Heart right ventricle (tissue), 16 donors: Measurements from ENCODE around the gene SLC45A3. TPM values are rescaled to one million over a fixed set of nuclear protein-coding genes. Genes with fewer than 3 reads are reported as not detected.

ENCODE experiments used
- ATAC-seq, 8 donors: fragments of 200-7000 bp; cut with Tn5 transposase; one replicate each; pipeline ENCODE4 v1.9.1; 2020; ENCODE audit warnings: mild to moderate bottlenecking in 8 of 8, moderate library complexity in 8 of 8, moderate number of reproducible peaks in 1 of 8
- DNase-seq, 2 donors: peaks; one replicate each; pipeline ENCODE4 v3.0.0-alpha.2; 2020
- H3K27ac ChIP-seq, 10 donors: fragments of 200-600 bp; sonication (generic) in 2 of 10; one replicate each; pipeline versions ENCODE4 v1.5.0 to v1.8.0; 2020 to 2022; ENCODE audit warnings: mild to moderate bottlenecking in 3 of 10
- H3K27me3 ChIP-seq, 7 donors: fragments of 200-600 bp; one replicate each; pipeline ENCODE4 v1.8.0; 2021 to 2022; ENCODE audit warnings: mild to moderate bottlenecking in 2 of 7
- H3K36me3 ChIP-seq, 9 donors: fragments of 200-600 bp; sonication (generic) in 1 of 9; one replicate each; pipeline versions ENCODE4 v1.5.0 to v1.8.0; 2020 to 2022; ENCODE audit warnings: mild to moderate bottlenecking in 2 of 9
- H3K4me1 ChIP-seq, 9 donors: fragments of 200-600 bp; sonication (generic) in 1 of 9; one replicate each; pipeline versions ENCODE4 v1.5.0 to v1.8.0; 2020 to 2022; ENCODE audit warnings: mild to moderate bottlenecking in 4 of 9
- H3K4me3 ChIP-seq, 10 donors: fragments of 200-600 bp; sonication (generic) in 2 of 10; one replicate each; pipeline versions ENCODE4 v1.5.0 to v1.8.0; 2020 to 2022; ENCODE audit warnings: mild to moderate bottlenecking in 7 of 10, moderate library complexity in 2 of 10
- H3K9me3 ChIP-seq, 11 donors: fragments of 200-600 bp in 10 of 11; sonication (generic) in 2 of 11; one replicate each; pipeline versions ENCODE4 v1.5.0 to v1.8.0; 2013 to 2022; ENCODE audit warnings: mild to moderate bottlenecking in 2 of 11, control low read depth in 1 of 11, moderate library complexity in 1 of 11
- WGBS, 2 donors: extraction: QIAGEN DNeasy Blood & Tissue Kit; methylation state at CpG; one replicate each; pipeline ENCODE4 v1.1.7; 2013; ENCODE audit warnings: inconsistent platforms in 1 of 2; 5-methylcytosine and 5-hydroxymethylcytosine counted together
- intact Hi-C, 10 donors: fragments of 100-400 bp; cut with DNase I; formaldehyde crosslinking; loops; one replicate each; pipeline versions ENCODE4 v1.11.1 to v1.14.2; 2022
- polyA plus RNA-seq, 2 donors: library from polyadenylated mRNA; stranded (reverse); fragments of 200-250 nt; gene quantifications; one replicate each; pipeline ENCODE4 v1.2.3, GENCODE V29; 2013
- total RNA-seq, 10 donors: library from RNA; stranded (reverse); fragmentation: NEBNext Ultra II Directional in 3 of 10; extraction: Animal tissue kit (Norgen Biotek cat#: 25700) in 3 of 10; gene quantifications; one replicate each; pipeline versions ENCODE4 v1.2.1 to v1.2.4, GENCODE V29; 2021 to 2023
- TF ChIP-seq, protein P1 (sequence below), 9 donors: fragments of 200-600 bp; sonication (generic) in 2 of 9; IDR thresholded peaks; one replicate each; pipeline versions ENCODE4 v1.5.0 to v1.8.0; 2021 to 2022; ENCODE audit warnings: antibody characterized with exemption in 9 of 9, mild to moderate bottlenecking in 5 of 9, moderate library complexity in 1 of 9
- donor health status: Arrhythmogenic right ventricular cardiomyopathy.
- donor health status: ischemic (EF 13 %, LVEDD 7.1; RV severe dilation, severe dysfunction).
- donor health status: healthy with polysubstance abuse.
- donor health status: DM: no; HTN: yes; CAD: no.
- donor health status: DM: no; HTN: no; CAD: no.
- donor health status: ischemic (EF 25% LVEDD 6.9; RV normal size, moderate dysfunction).
- donor health status: ischemic (EF 25% LVEDD 5.7; RV mildly dilated, moderate dysfunction).
- donor health status: healthy.
- donor health status: DM: yes; HTN: yes; CAD: no.
- donor health status: Ischemic cardiomyopathy.
- donor health status: ischemic (EF 35%, LVEDD 5.7; RV mildly dilated, moderate dysfunction).
- donor health status: nonischemic (EF 11% LVEDD 7.7; RV severe dilation, severe dysfunction).
- donor health status: DM: yes; HTN: yes; CAD: no.
- donor health status: PGD.
- donor health status: ischemic (EF 29% LVEDD 5.4; RV normal size, mild dysfunction).
- donor health status: nonischemic (EF 23%, LVEDD 6.1; RV moderate dilation, normal function).

Gene SLC45A3
- total and polyA plus RNA-seq, 12 donors = 1.4 to 7.9 (median 2.2) TPM

DNA sequence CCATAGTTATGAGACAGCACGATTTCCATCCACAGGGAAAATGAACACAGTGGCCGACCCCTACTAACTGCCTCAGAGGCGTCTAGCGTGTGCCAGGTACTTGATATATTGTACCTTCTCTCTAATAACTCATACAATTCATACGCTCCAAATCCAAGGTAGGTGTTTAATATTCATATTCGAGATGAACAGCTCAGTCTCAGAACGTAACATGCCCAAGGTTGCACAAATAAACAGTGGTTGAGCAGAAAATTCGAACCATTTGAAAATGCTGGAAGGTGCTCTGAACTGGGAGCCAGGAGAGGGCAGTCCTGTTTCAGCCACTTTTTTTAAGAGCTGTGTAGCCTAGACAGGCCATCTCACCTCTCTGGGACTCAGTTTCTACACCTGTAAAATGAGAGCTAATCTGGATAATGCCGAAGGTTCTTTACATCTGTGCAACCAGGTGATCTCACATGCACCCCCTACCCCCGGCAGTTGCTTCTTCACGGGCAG, 7.9 kb downstream of the SLC45A3 start:
- no peak for ATAC-seq
- Histone ChIP-seq H3K36me3 (no peaks in the 10 kb centered on the region), H3K4me1 (peaks cover 0 to 44% (median 5%) of the 10 kb centered on the region in 9 donors), H3K4me3 (no peak overlapping the region), H3K27ac (no peak overlapping the region), H3K27me3 (peaks cover 0 to 3% (median 0%) of the 10 kb centered on the region in 7 donors), H3K9me3 (no peaks in the 10 kb centered on the region)
- intact Hi-C loops = loop anchor here in 2 of 10 donors (5.0 to 10.0 kb wide), 3 partner anchors 35 to 302 kb away; no protein-coding TSS in a partner anchor
- TF ChIP-seq, protein P1, sequence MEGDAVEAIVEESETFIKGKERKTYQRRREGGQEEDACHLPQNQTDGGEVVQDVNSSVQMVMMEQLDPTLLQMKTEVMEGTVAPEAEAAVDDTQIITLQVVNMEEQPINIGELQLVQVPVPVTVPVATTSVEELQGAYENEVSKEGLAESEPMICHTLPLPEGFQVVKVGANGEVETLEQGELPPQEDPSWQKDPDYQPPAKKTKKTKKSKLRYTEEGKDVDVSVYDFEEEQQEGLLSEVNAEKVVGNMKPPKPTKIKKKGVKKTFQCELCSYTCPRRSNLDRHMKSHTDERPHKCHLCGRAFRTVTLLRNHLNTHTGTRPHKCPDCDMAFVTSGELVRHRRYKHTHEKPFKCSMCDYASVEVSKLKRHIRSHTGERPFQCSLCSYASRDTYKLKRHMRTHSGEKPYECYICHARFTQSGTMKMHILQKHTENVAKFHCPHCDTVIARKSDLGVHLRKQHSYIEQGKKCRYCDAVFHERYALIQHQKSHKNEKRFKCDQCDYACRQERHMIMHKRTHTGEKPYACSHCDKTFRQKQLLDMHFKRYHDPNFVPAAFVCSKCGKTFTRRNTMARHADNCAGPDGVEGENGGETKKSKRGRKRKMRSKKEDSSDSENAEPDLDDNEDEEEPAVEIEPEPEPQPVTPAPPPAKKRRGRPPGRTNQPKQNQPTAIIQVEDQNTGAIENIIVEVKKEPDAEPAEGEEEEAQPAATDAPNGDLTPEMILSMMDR (IDR thresholded peaks at IDR 0.05) = no peak
- DNase-seq = no peak
- 88 to 91% methylated on average over 11 of the region's 11 CpGs for WGBS, 2 donors

- H3K9me3 ChIP-seq = no peaks in the 10 kb centered on the region
- no peaks in the 10 kb centered on the region for H3K36me3 ChIP-seq
- DNase-seq (no peak), ATAC-seq (peak in 2 of 8 donors; percentile 16 to 40)
- intact Hi-C loops = loop anchor here in 2 of 10 donors (5.0 to 10.0 kb wide), 3 partner anchors 36 to 304 kb away; no protein-coding TSS in a partner anchor
- peaks cover 0 to 32% (median 5%) of the 10 kb centered on the region in 9 donors for H3K4me1 ChIP-seq
- peaks cover 0 to 3% (median 0%) of the 10 kb centered on the region in 7 donors for H3K27me3 ChIP-seq
- 81 to 91% methylated on average over 13 of the region's 13 CpGs for WGBS, 2 donors
- TF ChIP-seq, protein P1 (IDR thresholded peaks at IDR 0.05) = no peak
- no peak overlapping the region for H3K27ac ChIP-seq
- no peak overlapping the region for H3K4me3 ChIP-seq
These were observed 9.5 kb downstream of the SLC45A3 start for GRCh38 chr1:205670611-205671430.

- no peak for ATAC-seq
- H3K36me3 ChIP-seq = no peaks in the 10 kb centered on the region
- TF ChIP-seq, protein P1 (IDR thresholded peaks at IDR 0.05) = no peak
- H3K4me1 ChIP-seq = peaks cover 0 to 36% (median 11%) of the 10 kb centered on the region in 9 donors
- H3K4me3 ChIP-seq = no peak overlapping the region
- H3K27ac ChIP-seq = no peak overlapping the region
- intact Hi-C loops = loop anchor here in 2 of 10 donors (5.0 to 10.0 kb wide), 3 partner anchors 37 to 305 kb away; no protein-coding TSS in a partner anchor
- peaks cover 0 to 3% (median 0%) of the 10 kb centered on the region in 7 donors for H3K27me3 ChIP-seq
- WGBS, 2 donors = 84 to 87% methylated on average over 5 of the region's 5 CpGs
- no peaks in the 10 kb centered on the region for H3K9me3 ChIP-seq
- no peak for DNase-seq
These were observed 10.2 kb downstream of the SLC45A3 start for GRCh38 chr1:205670150-205670446.

DNA sequence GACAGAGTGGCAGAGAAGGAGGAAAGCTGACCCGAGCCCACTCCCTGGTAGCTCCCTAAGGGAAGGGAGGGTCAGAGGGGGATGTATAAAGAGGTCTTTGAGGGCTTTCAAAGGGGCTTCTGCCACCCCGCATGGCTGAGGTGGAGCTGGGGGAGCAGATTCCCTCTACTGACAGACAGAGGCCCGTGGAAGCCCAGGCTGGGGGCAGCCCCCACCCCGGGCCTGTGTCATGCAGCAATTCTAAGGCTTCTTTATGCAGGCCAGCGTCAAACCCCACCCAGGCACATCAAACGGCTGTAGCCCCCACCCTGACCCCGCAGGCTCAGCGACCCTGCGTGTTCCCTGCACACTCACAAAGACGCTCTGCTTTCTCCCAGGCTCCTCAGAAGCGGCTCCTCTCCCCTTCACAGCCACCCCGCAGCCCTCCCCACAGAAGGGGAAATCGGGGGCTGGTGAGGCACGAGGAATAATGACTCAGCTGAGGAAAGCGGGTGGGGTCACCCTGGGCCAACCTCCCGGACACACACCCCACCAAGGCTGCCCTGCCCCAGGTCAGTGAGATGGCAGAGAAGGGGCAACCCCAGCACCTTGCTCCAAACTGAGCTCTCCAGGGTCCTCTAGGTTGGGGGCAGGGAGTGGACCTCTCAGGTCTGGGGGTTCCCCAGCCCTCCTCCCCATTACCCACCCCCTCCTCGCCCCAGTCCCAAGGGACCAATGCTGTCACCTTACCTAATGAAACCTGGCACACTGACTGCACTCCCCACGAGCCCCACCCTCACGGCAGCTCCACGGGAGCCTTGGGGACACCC, 10.8 kb downstream of the SLC45A3 start:
- ATAC-seq = peak in 1 of 8 donors; percentile 9
- DNase-seq = no peak
- TF ChIP-seq, protein P1 (IDR thresholded peaks at IDR 0.05) = no peak
- Histone ChIP-seq H3K9me3 (no peaks in the 10 kb centered on the region), H3K27ac (no peak overlapping the region), H3K36me3 (no peaks in the 10 kb centered on the region), H3K27me3 (peaks cover 0 to 3% (median 0%) of the 10 kb centered on the region in 7 donors), H3K4me3 (no peak overlapping the region), H3K4me1 (peaks cover 0 to 36% (median 12%) of the 10 kb centered on the region in 9 donors)
- intact Hi-C loops = loop anchor here in 4 of 10 donors (5.0 to 10.0 kb wide), 5 partner anchors 33 to 305 kb away; no protein-coding TSS in a partner anchor
- 69 to 74% methylated on average over 20 of the region's 20 CpGs for WGBS, 2 donors
